Measurements from ENCODE around the gene ABI3. TPM values are rescaled to one million over a fixed set of nuclear protein-coding genes. Genes with fewer than 3 reads are reported as not detected.

The ABI3 gene
- total RNA-seq, 1 experiment from 2014 or later = not detected

- in situ Hi-C loops (cut with HindIII; ENCODE audit: low pct_unique_long_range_greater_than_20kb, low sequenced_read_pairs) (no loop called here), intact Hi-C loops (cut with micrococcal nuclease; ENCODE audit: unreplicated experiment) (loop anchor here (2.0 kb wide), 1 partner anchor 46 kb away; no protein-coding TSS in a partner anchor)
Measured at GRCh38 chr17:49180303-49180702, 30.2 kb upstream of the ABI3 start.

More at GRCh38 chr17:49180303-49180702, 30.2 kb upstream of the ABI3 start:
- ChIA-PET POLR2A (interaction anchor here (0.7 to 0.8 kb wide), 2 partner anchors 10 to 12 kb away, joined by 4 to 13 read pairs; no protein-coding TSS in a partner anchor), CTCF (interaction anchor here (0.5 to 2.2 kb wide), 11 partner anchors 10 to 1822 kb away, joined by 3 to 11 read pairs (median 6); no protein-coding TSS in a partner anchor)
- no peak overlapping the region for H3K4me3 ChIP-seq (ENCODE audit: low read depth in 2 of 2, low read length in 2 of 2)
- peak; percentile 83 for ATAC-seq
- no TSS peak for BruUV-seq (replicated peaks)
- no peaks in the 10 kb centered on the region; the same call in 1 of the 2 replicates for H3K4me1 ChIP-seq (ENCODE audit: control insufficient read depth, insufficient read depth, low read length)
- DNase-seq (ENCODE audit: low read depth, low spot score) = peak; percentile 28
- no peaks in the 10 kb centered on the region for H3K36me3 ChIP-seq (ENCODE audit: control insufficient read depth, insufficient read depth, low read length)
- peaks cover 13% of the 10 kb centered on the region for H3K9me3 ChIP-seq (ENCODE audit: control insufficient read depth, insufficient read depth, low read depth, low read length)
- H3K27me3 ChIP-seq (ENCODE audit: control insufficient read depth, insufficient read depth, low read length) = no peaks in the 10 kb centered on the region
- TF ChIP-seq TCF7L2 (IDR thresholded peaks at IDR 0.05; ENCODE audit: low read depth, low read length) (no peak), POLR2AphosphoS5 (IDR thresholded peaks at IDR 0.05; ENCODE audit: low read depth, low read length) (no peak), CTCF (IDR thresholded peaks at IDR 0.05) (peak; percentile 99), REST (IDR thresholded peaks at IDR 0.05; ENCODE audit: insufficient read depth in 1 of 2, low read depth in 2 of 2, low read length in 1 of 2) (no peak), SIN3A (IDR thresholded peaks at IDR 0.05; ENCODE audit: borderline replicate concordance, insufficient read depth, low read depth, low read length) (no peak)
- no peak overlapping the region for H3K27ac ChIP-seq (ENCODE audit: low read length)

Measured in Panc1 (cell line).